Measurements from ENCODE around the gene TBPL1. TPM values are rescaled to one million over a fixed set of nuclear protein-coding genes. Genes with fewer than 3 reads are reported as not detected.
A peak's percentile ranks its signal among the peaks of the same experiment; 100 is the strongest.

The TBPL1 gene
- total RNA-seq, 1 donor from 2014 or later: 40.0 TPM

GRCh38 chr6:133937909-133938308 lies 15.1 kb upstream of the TBPL1 start:
- no peak for DNase-seq (ENCODE audit: low spot score)

GRCh38 chr6:133938533-133938932 lies 14.5 kb upstream of the TBPL1 start:
- H3K27ac Mint-ChIP-seq (ENCODE audit: unreplicated experiment): no peak overlapping the region
- H3K4me3 Mint-ChIP-seq (ENCODE audit: unreplicated experiment): no peak overlapping the region
- no peaks in the 10 kb centered on the region for H3K36me3 Mint-ChIP-seq (ENCODE audit: low read depth, unreplicated experiment)
- no peaks in the 10 kb centered on the region for H3K9me3 Mint-ChIP-seq (ENCODE audit: unreplicated experiment)
- peaks cover 2% of the 10 kb centered on the region for H3K27me3 Mint-ChIP-seq (ENCODE audit: unreplicated experiment)
- no peak for DNase-seq (ENCODE audit: low spot score)
- TF ChIP-seq CTCF (IDR thresholded peaks at IDR 0.05; ENCODE audit: unreplicated experiment): no peak
- H3K4me1 Mint-ChIP-seq (ENCODE audit: unreplicated experiment): peaks cover 9% of the 10 kb centered on the region

More at GRCh38 chr6:133937909-133938308, 15.1 kb upstream of the TBPL1 start:
- H3K9me3 Mint-ChIP-seq (ENCODE audit: unreplicated experiment): no peaks in the 10 kb centered on the region
- no peak overlapping the region for H3K4me3 Mint-ChIP-seq (ENCODE audit: unreplicated experiment)
- H3K27me3 Mint-ChIP-seq (ENCODE audit: unreplicated experiment): peaks cover 2% of the 10 kb centered on the region
- no peak for TF ChIP-seq CTCF (IDR thresholded peaks at IDR 0.05; ENCODE audit: unreplicated experiment)
- H3K27ac Mint-ChIP-seq (ENCODE audit: unreplicated experiment): no peak overlapping the region
- H3K4me1 Mint-ChIP-seq (ENCODE audit: unreplicated experiment): peaks cover 9% of the 10 kb centered on the region
- no peaks in the 10 kb centered on the region for H3K36me3 Mint-ChIP-seq (ENCODE audit: low read depth, unreplicated experiment)

- H3K27ac Mint-ChIP-seq (ENCODE audit: unreplicated experiment): peak overlapping the region; percentile 89
- TF ChIP-seq CTCF (IDR thresholded peaks at IDR 0.05; ENCODE audit: unreplicated experiment): no peak
- DNase-seq (ENCODE audit: low spot score): no peak
- peaks cover 13% of the 10 kb centered on the region for H3K4me1 Mint-ChIP-seq (ENCODE audit: unreplicated experiment)
- H3K36me3 Mint-ChIP-seq (ENCODE audit: low read depth, unreplicated experiment): no peaks in the 10 kb centered on the region
- H3K27me3 Mint-ChIP-seq (ENCODE audit: unreplicated experiment): peaks cover 2% of the 10 kb centered on the region
- no peak overlapping the region for H3K4me3 Mint-ChIP-seq (ENCODE audit: unreplicated experiment)
- H3K9me3 Mint-ChIP-seq (ENCODE audit: unreplicated experiment): no peaks in the 10 kb centered on the region
These were observed 13.0 kb upstream of the TBPL1 start for GRCh38 chr6:133939778-133940667.

- H3K27ac Mint-ChIP-seq (ENCODE audit: unreplicated experiment): no peak overlapping the region
- no peaks in the 10 kb centered on the region for H3K9me3 Mint-ChIP-seq (ENCODE audit: unreplicated experiment)
- no peak overlapping the region for H3K4me3 Mint-ChIP-seq (ENCODE audit: unreplicated experiment)
- TF ChIP-seq CTCF (IDR thresholded peaks at IDR 0.05; ENCODE audit: unreplicated experiment): no peak
- peaks cover 4% of the 10 kb centered on the region for H3K27me3 Mint-ChIP-seq (ENCODE audit: unreplicated experiment)
- H3K36me3 Mint-ChIP-seq (ENCODE audit: low read depth, unreplicated experiment): no peaks in the 10 kb centered on the region
- DNase-seq (ENCODE audit: low spot score): no peak
- peaks cover 20% of the 10 kb centered on the region for H3K4me1 Mint-ChIP-seq (ENCODE audit: unreplicated experiment)
These were observed 7.9 kb upstream of the TBPL1 start for GRCh38 chr6:133945158-133945557.

- Mint-ChIP-seq H3K27ac (ENCODE audit: unreplicated experiment) (no peak overlapping the region), H3K27me3 (ENCODE audit: unreplicated experiment) (peaks cover 7% of the 10 kb centered on the region)
These were observed 5.6 kb upstream of the TBPL1 start for GRCh38 chr6:133947302-133947900.

More at GRCh38 chr6:133947302-133947900, 5.6 kb upstream of the TBPL1 start:
- H3K4me3 Mint-ChIP-seq (ENCODE audit: unreplicated experiment): no peak overlapping the region
- H3K9me3 Mint-ChIP-seq (ENCODE audit: unreplicated experiment): no peaks in the 10 kb centered on the region
- TF ChIP-seq CTCF (IDR thresholded peaks at IDR 0.05; ENCODE audit: unreplicated experiment): no peak
- peaks cover 23% of the 10 kb centered on the region for H3K4me1 Mint-ChIP-seq (ENCODE audit: unreplicated experiment)
- DNase-seq (ENCODE audit: low spot score): no peak
- no peaks in the 10 kb centered on the region for H3K36me3 Mint-ChIP-seq (ENCODE audit: low read depth, unreplicated experiment)

Data from endothelial cell (in vitro differentiated cells).